NT2/D1 (cell line): ENCODE results near the gene NTM.

Experiments
- SUZ12 ChIP-seq: IDR thresholded peaks from 2 replicates; pipeline ENCODE4 v1.6.1; 2011; ENCODE audit not compliant: insufficient read length, insufficient read depth; ENCODE audit errors: extremely low read depth
- YY1 ChIP-seq: IDR thresholded peaks from 2 replicates; pipeline ENCODE4 v1.6.1; 2011; ENCODE audit not compliant: insufficient read length, insufficient read depth
- ZNF274 ChIP-seq: IDR thresholded peaks from 2 replicates; pipeline ENCODE4 v1.6.1; 2011; ENCODE audit warnings: mild to moderate bottlenecking, low read depth, low read length

DNA sequence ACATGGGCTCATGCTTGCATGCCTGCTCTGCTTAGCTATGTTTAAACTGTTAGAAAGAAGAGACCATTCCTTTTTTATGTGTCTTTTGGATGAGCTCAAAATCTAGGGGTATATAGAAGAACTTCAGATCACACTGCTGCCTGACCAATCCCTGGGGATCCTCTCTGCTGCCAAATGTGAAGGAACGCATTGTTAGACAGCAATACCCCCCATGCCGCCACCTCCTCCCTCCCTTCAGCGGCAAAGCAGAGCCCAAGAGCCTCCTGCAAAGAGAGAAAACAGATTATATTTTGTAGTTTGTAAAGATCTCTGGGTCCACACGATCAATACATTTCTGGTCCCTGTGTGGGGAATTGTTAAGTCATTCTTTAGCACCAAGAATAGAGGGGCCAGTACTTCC lies 677.6 kb downstream of the NTM start:
- TF ChIP-seq YY1: no peak
- no peak for TF ChIP-seq ZNF274
- no peak for TF ChIP-seq SUZ12
